ENCODE results near the gene LMX1B.
A peak's percentile ranks its signal among the peaks of the same experiment; 100 is the strongest.
"Not testable (repeated sequence)": the region's sequence is repeated elsewhere in the genome, so short reads cannot be mapped to it uniquely, and the experiment has no call there.

Gene LMX1B

GRCh38 chr9:126703002-126703865 is 89.5 kb downstream of the LMX1B start:
- DNase-seq (ENCODE audit: low spot score in 2 of 2), result peak; percentile 30 to 61
- no peaks in the 10 kb centered on the region for H3K9me3 ChIP-seq
- no peaks in the 10 kb centered on the region for H3K36me3 ChIP-seq (replicated peaks)
- in situ Hi-C loops (cut with MboI; ENCODE audit: low sequenced_read_pairs), result no loop called here
- H3K4me1 ChIP-seq, result peaks cover 16% of the 10 kb centered on the region
- H3K4me3 ChIP-seq, result no peak overlapping the region
- H3K27me3 ChIP-seq (ENCODE audit: low read depth), result no peaks in the 10 kb centered on the region

DNA sequence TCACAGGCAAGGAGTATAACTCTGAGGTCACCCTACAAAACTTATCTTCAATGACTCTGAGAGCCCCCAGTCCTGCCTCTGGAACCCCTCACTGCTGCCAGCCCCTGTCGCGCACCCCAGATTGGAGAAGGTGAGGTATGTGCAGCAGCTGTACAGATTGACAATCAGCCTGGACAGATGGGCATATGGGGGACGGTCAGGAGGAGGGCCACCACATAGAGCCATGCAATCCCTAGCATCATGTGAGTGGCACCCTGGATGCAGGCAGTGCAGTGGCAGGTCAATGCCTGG is 90.1 kb downstream of the LMX1B start:
- Histone ChIP-seq H3K36me3 (replicated peaks) (no peaks in the 10 kb centered on the region), H3K27me3 (ENCODE audit: low read depth) (no peaks in the 10 kb centered on the region), H3K4me1 (peaks cover 16% of the 10 kb centered on the region), H3K9me3 (no peaks in the 10 kb centered on the region), H3K4me3 (no peak overlapping the region)
- in situ Hi-C loops (cut with MboI; ENCODE audit: low sequenced_read_pairs), result no loop called here
- no peak for DNase-seq (ENCODE audit: low spot score in 2 of 2)

DNA sequence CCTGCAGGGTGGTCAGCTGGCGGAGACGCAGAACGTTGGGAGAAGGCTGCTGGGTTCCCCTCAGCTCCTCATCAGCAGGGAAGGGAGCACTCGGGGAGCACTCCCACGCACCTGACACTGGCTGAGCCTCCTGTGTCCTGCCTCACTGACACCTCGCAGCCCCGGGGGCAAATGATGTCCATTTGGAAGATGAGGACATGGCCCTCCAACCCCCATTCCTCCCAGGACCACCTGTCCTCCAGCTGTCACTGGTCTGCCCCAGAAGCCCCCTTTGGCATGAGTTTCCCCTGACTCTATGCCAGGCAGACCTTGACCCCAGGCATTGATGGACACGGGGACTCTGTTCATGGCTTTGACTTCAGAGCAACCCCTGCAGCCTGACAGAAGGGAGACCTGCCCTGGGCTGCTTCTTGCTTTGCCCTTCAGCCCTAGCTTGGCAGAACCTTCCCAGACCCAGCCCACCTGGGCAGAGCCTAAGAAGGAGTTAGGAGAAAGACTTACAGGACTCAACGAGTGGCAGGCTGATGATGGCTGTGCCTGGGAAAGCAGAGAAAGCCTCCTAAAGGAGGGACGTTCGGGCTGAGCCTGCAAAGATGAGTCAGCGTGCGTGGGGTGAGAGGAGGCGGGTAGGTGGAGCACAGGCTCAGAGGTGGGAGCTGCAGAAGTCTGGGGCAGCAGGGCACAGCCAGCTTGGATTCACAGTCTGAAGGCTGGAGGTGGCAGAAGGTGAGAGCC is 90.6 kb downstream of the LMX1B start:
- no peaks in the 10 kb centered on the region for H3K9me3 ChIP-seq
- DNase-seq (ENCODE audit: low spot score in 2 of 2), result no peak
- in situ Hi-C loops (cut with MboI; ENCODE audit: low sequenced_read_pairs), result no loop called here
- H3K27me3 ChIP-seq (ENCODE audit: low read depth), result no peaks in the 10 kb centered on the region
- H3K4me3 ChIP-seq, result no peak overlapping the region
- H3K4me1 ChIP-seq, result peaks cover 16% of the 10 kb centered on the region
- H3K36me3 ChIP-seq (replicated peaks), result no peaks in the 10 kb centered on the region

DNA sequence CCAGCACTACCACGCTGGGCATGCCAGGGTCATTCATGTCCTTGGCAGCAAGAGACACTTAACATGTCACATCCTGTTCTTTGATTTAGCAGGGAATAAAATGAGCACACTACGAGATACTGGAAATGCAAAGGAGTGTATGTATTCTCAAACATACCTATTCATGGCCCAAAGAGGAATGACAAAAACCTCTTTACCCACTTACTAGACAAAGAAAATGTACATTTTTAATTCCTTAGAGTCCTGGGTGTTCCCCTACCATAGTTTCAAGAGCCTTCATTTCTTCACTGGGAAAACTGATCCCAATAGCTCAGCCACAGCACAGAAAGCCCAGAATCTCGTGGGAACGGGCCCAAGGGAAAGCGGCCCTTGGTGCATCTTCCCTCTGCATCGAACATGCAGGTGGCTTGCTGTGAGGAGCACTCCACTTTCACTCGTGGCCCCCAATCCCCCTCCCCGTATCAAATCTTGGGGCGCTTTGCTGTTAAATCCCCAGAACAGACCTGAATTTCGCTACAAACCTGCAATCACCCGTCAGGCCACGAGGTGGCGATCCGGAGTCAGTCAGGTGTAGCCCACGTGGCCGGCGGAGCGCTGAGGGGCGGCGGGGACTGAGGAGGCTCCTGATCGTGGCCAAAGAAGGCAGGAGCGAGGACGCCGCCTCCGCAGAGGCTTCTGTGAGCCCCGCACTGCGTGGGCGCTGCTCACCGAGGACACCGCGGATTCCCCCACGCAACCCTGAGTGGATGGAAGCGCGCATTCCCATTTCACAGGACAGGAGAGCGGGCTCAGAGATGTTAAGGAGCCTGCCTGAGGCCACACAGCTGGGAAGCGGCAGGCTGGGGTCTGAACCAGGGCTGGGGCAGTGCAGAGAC is 91.4 kb downstream of the LMX1B start:
- no peaks in the 10 kb centered on the region for H3K9me3 ChIP-seq
- no peaks in the 10 kb centered on the region for H3K27me3 ChIP-seq (ENCODE audit: low read depth)
- DNase-seq (ENCODE audit: low spot score in 2 of 2), result peak; percentile 55 to 92

DNA sequence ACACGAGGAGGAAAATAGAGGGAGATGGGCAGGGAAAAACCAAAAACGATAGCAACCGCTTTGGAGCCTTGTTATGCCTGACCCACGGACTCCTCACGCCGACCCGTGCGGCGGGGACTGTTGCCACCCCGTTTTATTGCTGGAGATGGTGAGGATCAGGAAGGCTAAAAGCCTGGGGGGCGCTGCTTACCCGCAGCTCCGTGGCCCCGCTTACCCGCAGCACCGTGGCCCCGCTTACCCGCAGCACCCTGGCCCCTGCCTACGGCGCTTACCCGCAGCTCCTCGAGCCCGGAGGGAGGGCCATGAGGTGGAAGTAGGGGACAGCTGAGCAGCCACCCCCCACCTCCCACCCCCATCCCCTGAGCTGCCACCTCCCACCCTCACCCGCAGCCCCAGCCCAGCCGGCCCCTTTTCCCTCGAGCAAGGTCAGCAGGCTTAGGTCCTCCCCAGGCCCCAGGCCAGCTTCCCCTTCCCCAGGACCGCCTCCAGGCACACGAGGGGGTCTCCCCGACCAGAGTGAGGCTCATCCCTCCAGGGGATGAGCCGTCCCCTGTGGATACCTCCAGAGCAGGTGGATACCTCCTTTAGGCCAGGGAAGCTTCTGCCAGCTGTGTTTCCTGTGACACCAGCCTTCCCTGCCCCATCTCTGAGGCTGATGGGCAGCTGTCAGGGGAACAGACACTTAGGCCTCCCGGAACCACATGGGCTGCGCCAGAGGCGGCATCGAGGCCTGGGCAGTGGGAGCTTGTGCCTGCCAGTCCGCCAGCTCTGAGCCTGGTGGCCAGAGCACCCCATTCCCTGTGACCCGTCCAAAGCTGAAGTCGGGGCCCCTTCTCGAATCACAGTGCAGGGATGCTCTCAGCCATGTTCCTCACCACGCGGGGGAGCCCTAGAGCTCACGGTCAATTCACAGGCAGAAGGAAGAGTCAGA is 92.3 kb downstream of the LMX1B start:
- in situ Hi-C loops (cut with MboI; ENCODE audit: low sequenced_read_pairs), result loop anchor here (5.0 kb wide), 1 partner anchor 76 kb away; no protein-coding TSS in a partner anchor
- Histone ChIP-seq H3K4me1 (peaks cover 16% of the 10 kb centered on the region), H3K4me3 (no peak overlapping the region), H3K36me3 (replicated peaks) (no peaks in the 10 kb centered on the region), H3K27me3 (ENCODE audit: low read depth) (no peaks in the 10 kb centered on the region; the same call in 1 of the 2 replicates), H3K9me3 (no peaks in the 10 kb centered on the region)
- peak; percentile 30 to 83 for DNase-seq (ENCODE audit: low spot score in 2 of 2)

More for the DNA sequence above, 91.4 kb downstream of the LMX1B start:
- Histone ChIP-seq H3K4me3 (no peak overlapping the region), H3K4me1 (peaks cover 16% of the 10 kb centered on the region), H3K36me3 (replicated peaks) (no peaks in the 10 kb centered on the region)
- in situ Hi-C loops (cut with MboI; ENCODE audit: low sequenced_read_pairs), result loop anchor here (5.0 kb wide), 1 partner anchor 77 kb away; no protein-coding TSS in a partner anchor

DNA sequence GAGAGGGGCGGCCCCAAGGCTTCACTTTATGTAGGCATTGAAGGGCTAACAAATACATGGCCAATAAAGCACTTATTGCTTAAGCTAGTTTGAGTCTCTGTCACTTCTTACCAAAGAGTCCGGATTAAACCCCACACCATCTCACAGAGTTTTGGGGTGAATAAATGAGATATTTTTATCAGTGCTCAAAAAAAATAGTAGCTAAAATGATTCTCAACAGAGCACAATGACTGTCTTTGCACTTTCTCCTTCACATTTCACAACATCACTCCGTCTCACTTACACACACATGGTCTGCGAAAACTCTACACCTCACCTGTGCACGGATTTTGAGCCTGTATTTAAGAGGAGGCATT is 92.9 kb downstream of the LMX1B start:
- in situ Hi-C loops (cut with MboI; ENCODE audit: low sequenced_read_pairs), result loop anchor here (5.0 kb wide), 1 partner anchor 76 kb away; no protein-coding TSS in a partner anchor
- no peaks in the 10 kb centered on the region; the same call in 1 of the 2 replicates for H3K27me3 ChIP-seq (ENCODE audit: low read depth)
- no peak overlapping the region for H3K4me3 ChIP-seq
- H3K36me3 ChIP-seq (replicated peaks), result no peaks in the 10 kb centered on the region
- peaks cover 16% of the 10 kb centered on the region for H3K4me1 ChIP-seq
- no peak for DNase-seq (ENCODE audit: low spot score in 2 of 2)
- no peaks in the 10 kb centered on the region; the same call in 1 of the 2 replicates for H3K9me3 ChIP-seq

GRCh38 chr9:126707083-126707482 is 93.4 kb downstream of the LMX1B start:
- Histone ChIP-seq H3K36me3 (replicated peaks) (no peaks in the 10 kb centered on the region), H3K4me3 (no peak overlapping the region), H3K27me3 (ENCODE audit: low read depth) (no peaks in the 10 kb centered on the region; the same call in 1 of the 2 replicates), H3K9me3 (no peaks in the 10 kb centered on the region; the same call in 1 of the 2 replicates), H3K4me1 (peaks cover 16% of the 10 kb centered on the region)
- in situ Hi-C loops (cut with MboI; ENCODE audit: low sequenced_read_pairs), result loop anchor here (5.0 kb wide), 1 partner anchor 75 kb away; no protein-coding TSS in a partner anchor
- DNase-seq (ENCODE audit: low spot score in 2 of 2), result no peak

DNA sequence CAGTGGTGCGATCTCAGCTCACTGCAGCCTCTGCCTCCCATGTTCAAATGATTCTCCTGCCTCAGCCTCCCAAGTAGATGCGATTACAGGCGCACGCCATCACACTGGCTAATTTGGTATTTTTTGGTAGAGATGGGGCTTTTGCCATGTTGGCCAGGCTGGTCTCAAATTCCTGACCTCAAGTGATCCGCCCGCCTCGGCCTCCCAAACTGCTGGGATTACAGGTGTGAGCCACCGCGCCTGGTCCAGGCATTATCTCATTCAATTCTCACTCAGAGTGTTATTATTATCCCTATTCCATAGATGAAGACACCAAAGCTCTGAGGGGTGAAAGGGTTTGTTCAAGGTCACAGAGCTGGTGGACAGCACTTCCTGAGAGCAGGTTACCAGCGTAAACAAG is 94.0 kb downstream of the LMX1B start:
- not testable (repeated sequence) for H3K4me3 ChIP-seq; H3K9me3 ChIP-seq; DNase-seq (ENCODE audit: low spot score in 2 of 2); H3K27me3 ChIP-seq (ENCODE audit: low read depth); H3K36me3 ChIP-seq (replicated peaks)
- in situ Hi-C loops (cut with MboI; ENCODE audit: low sequenced_read_pairs), result loop anchor here (5.0 kb wide), 1 partner anchor 75 kb away; no protein-coding TSS in a partner anchor
- H3K4me1 ChIP-seq, result peaks cover 14% of the 10 kb centered on the region

GRCh38 chr9:126708178-126708577 is 94.5 kb downstream of the LMX1B start:
- no peaks in the 10 kb centered on the region; the same call in 1 of the 2 replicates for H3K27me3 ChIP-seq (ENCODE audit: low read depth)
- no peaks in the 10 kb centered on the region for H3K36me3 ChIP-seq (replicated peaks)
- H3K4me3 ChIP-seq, result no peak overlapping the region
- peaks cover 10% of the 10 kb centered on the region for H3K4me1 ChIP-seq
- H3K9me3 ChIP-seq, result no peaks in the 10 kb centered on the region; the same call in 1 of the 2 replicates
- no peak for DNase-seq (ENCODE audit: low spot score in 2 of 2)
- in situ Hi-C loops (cut with MboI; ENCODE audit: low sequenced_read_pairs), result loop anchor here (5.0 kb wide), 1 partner anchor 74 kb away; no protein-coding TSS in a partner anchor

- H3K36me3 ChIP-seq (replicated peaks), result no peaks in the 10 kb centered on the region
- H3K4me3 ChIP-seq, result no peak overlapping the region
- H3K4me1 ChIP-seq, result peaks cover 8% of the 10 kb centered on the region
- H3K9me3 ChIP-seq, result no peaks in the 10 kb centered on the region; the same call in 1 of the 2 replicates
- in situ Hi-C loops (cut with MboI; ENCODE audit: low sequenced_read_pairs), result loop anchor here (5.0 kb wide), 1 partner anchor 73 kb away; no protein-coding TSS in a partner anchor
- peaks cover under 1% of the 10 kb centered on the region for H3K27me3 ChIP-seq (ENCODE audit: low read depth)
- DNase-seq (ENCODE audit: low spot score in 2 of 2), result no peak
Observed at GRCh38 chr9:126709241-126709640, 95.5 kb downstream of the LMX1B start.

DNA sequence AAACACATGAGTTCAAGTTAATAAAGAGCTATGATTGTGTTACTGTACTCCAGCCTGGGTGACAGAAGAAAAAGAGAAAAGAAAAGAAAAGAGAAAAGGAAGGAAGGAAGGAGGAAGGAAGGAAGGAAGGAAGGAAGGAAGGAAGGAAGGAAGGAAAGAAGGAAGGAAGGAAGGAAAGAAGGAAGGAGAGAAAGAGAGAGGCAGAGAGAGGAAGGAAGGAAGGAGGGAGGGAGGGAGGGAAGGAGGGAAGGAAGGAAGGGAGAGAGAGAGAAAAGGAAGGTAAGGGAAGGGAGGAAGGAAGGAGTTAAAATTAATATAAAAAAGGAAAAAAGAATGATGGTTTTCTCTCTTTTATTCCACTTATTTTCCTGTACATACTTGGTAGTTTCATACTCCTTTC is 101.7 kb downstream of the LMX1B start:
- no peaks in the 10 kb centered on the region for H3K36me3 ChIP-seq (replicated peaks)
- no peak for DNase-seq (ENCODE audit: low spot score in 2 of 2)
- in situ Hi-C loops (cut with MboI; ENCODE audit: low sequenced_read_pairs), result no loop called here
- no peak overlapping the region for H3K4me3 ChIP-seq
- peaks cover 8% of the 10 kb centered on the region for H3K27me3 ChIP-seq (ENCODE audit: low read depth)
- H3K9me3 ChIP-seq, result no peaks in the 10 kb centered on the region; the same call in 1 of the 2 replicates
- peaks cover 7% of the 10 kb centered on the region for H3K4me1 ChIP-seq

DNA sequence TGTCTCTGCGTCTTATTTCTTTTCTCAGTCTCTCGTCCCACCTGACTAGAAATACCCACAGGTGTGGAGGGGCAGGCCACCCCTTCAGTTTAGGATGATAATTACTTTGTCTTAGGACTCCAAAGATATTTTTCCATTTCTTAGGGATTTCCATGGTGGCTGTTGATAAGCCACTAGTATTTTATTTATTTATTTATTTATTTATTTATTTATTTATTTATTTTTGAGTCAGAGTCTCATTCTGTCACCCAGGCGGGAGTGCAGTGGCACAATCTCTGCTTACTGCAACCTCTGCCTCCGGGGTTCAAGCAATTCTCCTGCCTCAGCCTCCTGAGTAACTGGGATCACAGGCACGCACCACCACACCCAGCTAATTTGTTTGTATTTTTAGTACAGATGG is 103.7 kb downstream of the LMX1B start:
- H3K9me3 ChIP-seq; H3K36me3 ChIP-seq (replicated peaks); H3K4me3 ChIP-seq; in situ Hi-C loops (cut with MboI; ENCODE audit: low sequenced_read_pairs); DNase-seq (ENCODE audit: low spot score in 2 of 2); H3K27me3 ChIP-seq (ENCODE audit: low read depth): not testable (repeated sequence)
- peaks cover 12% of the 10 kb centered on the region for H3K4me1 ChIP-seq

Measured in HAP-1 (cell line).